ENCODE data around the gene ATG16L2. TPM values are rescaled to one million over a fixed set of nuclear protein-coding genes. Genes with fewer than 3 reads are reported as not detected.

Gene ATG16L2
- total RNA-seq, 2 experiments from 2014 or later, result 58.3 to 61.6 TPM

DNA sequence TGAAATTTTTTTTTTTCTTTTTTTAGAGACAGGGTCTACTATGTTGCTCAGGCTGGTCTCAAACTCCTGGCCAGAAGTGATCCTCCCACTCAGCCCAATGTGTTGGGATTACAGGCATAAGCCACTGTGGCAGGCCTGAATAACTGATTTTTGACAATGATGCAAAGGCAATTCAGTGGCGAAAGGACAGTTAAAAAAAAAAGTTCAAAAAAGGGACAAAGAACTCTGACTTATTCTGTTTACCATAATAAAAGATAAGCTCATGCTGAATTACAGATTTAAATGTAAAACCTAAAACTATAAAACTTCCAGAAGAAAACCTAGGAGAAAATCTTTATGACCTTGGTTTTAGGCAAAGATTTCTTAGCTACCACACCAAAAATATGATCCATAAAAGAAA lies 48.9 kb downstream of the ATG16L2 start:
- intact Hi-C loops (cut with DNase I, micrococcal nuclease), result no loop called here
- Histone ChIP-seq H3K27me3 (ENCODE audit: control insufficient read depth in 1 of 2, insufficient read depth in 2 of 2, low read length in 2 of 2) (no peaks in the 10 kb centered on the region), H3K36me3 (ENCODE audit: insufficient read depth, low read length) (peaks cover 5% of the 10 kb centered on the region), H3K4me1 (ENCODE audit: insufficient read depth, low read length) (no peaks in the 10 kb centered on the region), H3K4me3 (ENCODE audit: low read length) (no peak overlapping the region), H3K27ac (ENCODE audit: low read depth in 1 of 2, low read length in 2 of 2) (no peak overlapping the region), H3K9me3 (ENCODE audit: control insufficient read depth in 1 of 2, insufficient read depth in 1 of 2, low read length in 2 of 2) (no peaks in the 10 kb centered on the region)
- Mint-ChIP-seq H3K4me1 (ENCODE audit: low read depth) (peaks cover 9% of the 10 kb centered on the region), H3K36me3 (ENCODE audit: low read depth) (peaks cover 65% of the 10 kb centered on the region), H3K4me3 (no peak overlapping the region), H3K27me3 (no peaks in the 10 kb centered on the region), H3K9me3 (no peaks in the 10 kb centered on the region), H3K27ac (no peak overlapping the region)
- TF ChIP-seq CTCF (IDR thresholded peaks at IDR 0.05), result no peak
- DNase-seq (no peak), ATAC-seq (ENCODE audit: poor library complexity) (no peak)
- ChIA-PET CTCF (no interaction called here), POLR2A (no interaction called here)

DNA sequence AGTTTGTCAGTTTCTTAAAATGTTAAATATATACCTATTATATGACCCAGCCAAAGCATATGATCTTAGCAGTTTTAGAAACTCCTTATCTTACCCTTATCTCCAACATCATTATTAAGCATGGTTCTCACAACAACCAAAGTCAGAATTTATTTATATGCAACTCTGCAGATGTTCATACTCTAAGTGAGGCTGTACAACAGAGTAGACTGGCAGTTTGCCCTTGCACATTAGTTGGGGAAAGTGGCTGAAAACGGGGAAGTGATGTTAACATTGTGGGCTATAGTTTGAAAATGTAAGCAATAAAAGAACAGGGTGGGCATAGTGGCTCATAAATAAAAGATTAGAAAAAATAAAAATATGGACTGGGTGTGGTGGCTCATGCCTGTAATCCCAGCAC lies 49.7 kb downstream of the ATG16L2 start:
- Histone ChIP-seq H3K4me1 (ENCODE audit: insufficient read depth, low read length) (no peaks in the 10 kb centered on the region), H3K4me3 (ENCODE audit: low read length) (no peak overlapping the region), H3K27ac (ENCODE audit: low read depth in 1 of 2, low read length in 2 of 2) (no peak overlapping the region), H3K27me3 (ENCODE audit: control insufficient read depth in 1 of 2, insufficient read depth in 2 of 2, low read length in 2 of 2) (no peaks in the 10 kb centered on the region), H3K36me3 (ENCODE audit: insufficient read depth, low read length) (peaks cover 5% of the 10 kb centered on the region), H3K9me3 (ENCODE audit: control insufficient read depth in 1 of 2, insufficient read depth in 1 of 2, low read length in 2 of 2) (no peaks in the 10 kb centered on the region)
- ChIA-PET CTCF (no interaction called here), POLR2A (no interaction called here)
- DNase-seq (no peak), ATAC-seq (ENCODE audit: poor library complexity) (no peak)
- Mint-ChIP-seq H3K9me3 (no peaks in the 10 kb centered on the region), H3K27ac (no peak overlapping the region), H3K4me1 (ENCODE audit: low read depth) (peaks cover 9% of the 10 kb centered on the region), H3K4me3 (no peak overlapping the region), H3K36me3 (ENCODE audit: low read depth) (peaks cover 62% of the 10 kb centered on the region), H3K27me3 (no peaks in the 10 kb centered on the region)
- intact Hi-C loops (cut with DNase I, micrococcal nuclease), result no loop called here
- no peak for TF ChIP-seq CTCF (IDR thresholded peaks at IDR 0.05)

DNA sequence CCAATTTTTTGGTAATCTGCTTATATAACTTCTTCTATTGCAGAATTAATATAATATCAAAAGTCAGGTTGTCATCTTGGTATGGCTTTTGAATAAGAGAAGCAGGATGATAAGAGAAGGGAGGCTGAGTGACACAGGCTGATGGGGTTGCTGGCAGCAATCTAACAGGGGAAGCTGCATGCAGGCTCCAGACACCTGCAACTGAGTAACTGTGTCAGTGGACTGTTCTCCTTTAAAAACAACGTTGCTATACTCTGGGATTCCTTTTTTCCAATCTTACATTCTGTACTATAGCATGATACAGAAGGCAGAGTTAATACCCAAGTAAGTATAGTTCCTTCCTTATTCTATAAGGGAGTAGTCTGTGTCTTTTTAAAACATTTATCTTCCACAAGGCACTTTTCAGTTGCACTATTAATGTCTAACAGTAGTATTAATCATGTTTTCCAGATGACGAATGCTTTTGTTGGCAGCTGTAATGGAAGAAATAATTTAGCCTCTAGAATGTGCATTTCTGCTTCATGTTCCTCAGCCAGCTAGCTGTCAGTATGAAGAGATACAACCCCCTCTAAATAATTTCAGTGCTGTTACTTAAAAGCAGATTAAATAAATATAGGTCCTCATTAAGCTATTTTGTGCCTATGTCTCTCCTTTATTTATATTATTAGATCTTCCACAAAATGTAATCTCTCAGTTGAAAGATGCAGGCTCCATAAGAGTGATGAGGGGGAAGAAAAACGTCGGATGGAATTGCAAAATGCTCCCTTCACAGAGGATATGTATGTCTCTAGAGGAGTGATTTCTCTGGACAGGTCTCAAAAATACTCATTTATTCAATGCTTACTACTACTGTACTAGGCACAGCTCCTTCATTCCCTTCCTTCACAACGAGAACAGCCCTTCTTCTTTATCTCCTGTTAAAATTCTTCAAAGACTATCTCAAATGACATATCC lies 50.8 kb downstream of the ATG16L2 start:
- Histone ChIP-seq H3K36me3 (ENCODE audit: insufficient read depth, low read length) (peaks cover 5% of the 10 kb centered on the region), H3K4me1 (ENCODE audit: insufficient read depth, low read length) (peaks cover 3% of the 10 kb centered on the region), H3K27ac (ENCODE audit: low read depth in 1 of 2, low read length in 2 of 2) (no peak overlapping the region), H3K27me3 (ENCODE audit: control insufficient read depth in 1 of 2, insufficient read depth in 2 of 2, low read length in 2 of 2) (no peaks in the 10 kb centered on the region), H3K9me3 (ENCODE audit: control insufficient read depth in 1 of 2, insufficient read depth in 1 of 2, low read length in 2 of 2) (no peaks in the 10 kb centered on the region), H3K4me3 (ENCODE audit: low read length) (no peak overlapping the region)
- no peaks in the 10 kb centered on the region for H3K27me3 Mint-ChIP-seq
- intact Hi-C loops (cut with DNase I, micrococcal nuclease), result no loop called here
- no peak for TF ChIP-seq CTCF (IDR thresholded peaks at IDR 0.05)
- H3K4me1 Mint-ChIP-seq (ENCODE audit: low read depth), result peaks cover 18% of the 10 kb centered on the region
- CTCF ChIA-PET, result interaction anchor here (0.6 kb wide), 1 partner anchor 662 kb away, joined by 3 read pairs; no protein-coding TSS in a partner anchor
- POLR2A ChIA-PET, result interaction anchor here (0.6 kb wide), 1 partner anchor 245 kb away, joined by 3 read pairs; no protein-coding TSS in a partner anchor
- H3K36me3 Mint-ChIP-seq (ENCODE audit: low read depth), result peaks cover 56% of the 10 kb centered on the region
- DNase-seq (no peak), ATAC-seq (ENCODE audit: poor library complexity) (no peak)
- no peak overlapping the region for H3K27ac Mint-ChIP-seq
- H3K9me3 Mint-ChIP-seq, result no peaks in the 10 kb centered on the region
- H3K4me3 Mint-ChIP-seq, result no peak overlapping the region
